Measurements from ENCODE around the gene BEND3.

DNA sequence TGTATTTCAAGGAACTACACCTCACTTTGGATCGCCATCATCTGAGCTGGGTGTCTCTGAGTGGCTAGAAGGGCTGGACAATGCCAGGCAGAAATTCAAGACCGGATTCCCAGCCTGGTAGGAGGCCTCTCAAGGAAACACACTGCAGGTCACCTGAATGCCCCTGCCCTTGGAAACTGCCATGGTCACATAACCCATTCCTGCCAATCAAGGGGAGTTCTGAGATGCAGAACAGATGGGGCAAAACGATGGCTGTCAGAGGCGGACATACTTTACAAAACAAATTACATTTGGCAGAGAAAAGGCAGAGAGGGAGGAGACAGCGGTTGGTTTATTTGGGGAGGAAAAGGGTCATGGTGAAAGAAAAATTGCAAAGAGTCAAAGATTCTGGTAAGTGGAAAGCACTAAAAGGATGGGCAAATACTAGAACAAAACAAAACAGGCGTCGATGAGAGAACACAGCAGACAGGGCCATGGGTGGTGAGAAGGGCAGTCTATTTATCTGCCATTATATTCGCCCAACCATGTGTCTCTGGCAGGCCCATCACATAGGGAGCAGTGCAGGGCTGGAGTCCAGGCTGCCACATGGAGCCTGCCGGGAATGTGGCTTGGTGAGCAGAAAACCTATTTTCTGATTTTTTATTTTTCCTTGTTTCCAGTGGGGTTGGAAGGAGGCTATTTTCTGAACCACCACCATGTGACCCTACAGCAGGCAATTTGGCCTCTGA is 13.5 kb downstream of the BEND3 start:
- TF ChIP-seq CTCF (IDR thresholded peaks at IDR 0.05) (no peak), POLR2AphosphoS5 (IDR thresholded peaks at IDR 0.05) (no peak), POLR2A (IDR thresholded peaks at IDR 0.05) (no peak), EP300 (IDR thresholded peaks at IDR 0.05) (no peak)

Data from upper lobe of left lung (tissue), 4 donors.